GM23338 (cell line): ENCODE results near the gene NFIA. TPM values are rescaled to one million over a fixed set of nuclear protein-coding genes. Genes with fewer than 3 reads are reported as not detected.
"Not testable (repeated sequence)": the region's sequence is repeated elsewhere in the genome, so short reads cannot be mapped to it uniquely, and the experiment has no call there.

ENCODE experiments used
- ATAC-seq: fragments of 200-7000 bp; cut with Tn5 transposase; 3 replicates; pipeline ENCODE4 v1.9.1; 2020
- DNase-seq: peaks from one replicate; pipeline ENCODE4 v3.0.0-alpha.2; 2015; ENCODE audit warnings: low spot score
- H2AFZ ChIP-seq: fragments of 200-600 bp; sonication (generic); 2 replicates; pipeline ENCODE4 v1.8.0; 2016; ENCODE audit warnings: antibody characterized with exemption, mild to moderate bottlenecking, moderate library complexity
- H3F3A ChIP-seq: fragments of 200-600 bp; sonication (generic); replicated peaks from 2 replicates; pipeline ENCODE4 v1.8.0; 2017; ENCODE audit warnings: antibody characterized with exemption, mixed run types, low read depth
- H3K27ac ChIP-seq: fragments of 200-600 bp; sonication (generic); 2 replicates; pipeline ENCODE4 v1.6.1; 2016; ENCODE audit warnings: low read depth
- H3K27me3 ChIP-seq: fragments of 200-600 bp; sonication (generic); 2 replicates; pipeline ENCODE4 v1.8.0; 2016; ENCODE audit warnings: mild to moderate bottlenecking, mixed run types, moderate library complexity; ENCODE audit not compliant: insufficient read depth
- H3K36me3 ChIP-seq: fragments of 200-600 bp; sonication (generic); 2 replicates; pipeline ENCODE4 v1.8.0; 2016; ENCODE audit warnings: mild to moderate bottlenecking; ENCODE audit not compliant: insufficient read depth
- H3K4me1 ChIP-seq: fragments of 200-600 bp; sonication (generic); 2 replicates; pipeline ENCODE4 v1.8.0; 2016; ENCODE audit warnings: mild to moderate bottlenecking, moderate library complexity; ENCODE audit not compliant: insufficient read depth
- H3K4me2 ChIP-seq: fragments of 200-600 bp; sonication (generic); 2 replicates; pipeline ENCODE4 v1.7.1; 2017; ENCODE audit warnings: mixed run types
- H3K4me3 ChIP-seq: fragments of 200-600 bp; sonication (generic); 2 replicates; pipeline ENCODE4 v1.6.1; 2016; ENCODE audit warnings: mixed run types
- H3K79me2 ChIP-seq: fragments of 200-600 bp; sonication (generic); replicated peaks from 2 replicates; pipeline ENCODE4 v1.8.0; 2017; ENCODE audit warnings: mild to moderate bottlenecking; ENCODE audit not compliant: insufficient read depth
- H3K9me2 ChIP-seq: fragments of 200-600 bp; sonication (generic); 2 replicates; pipeline ENCODE4 v1.8.0; 2017; ENCODE audit not compliant: insufficient read depth
- H4K20me1 ChIP-seq: fragments of 200-600 bp; sonication (generic); replicated peaks from 2 replicates; pipeline ENCODE4 v1.8.0; 2017; ENCODE audit warnings: mild to moderate bottlenecking; ENCODE audit not compliant: insufficient read depth
- H3K27ac Mint-ChIP-seq: 2 replicates; pipeline ENCODE4 v1.8.0; 2020; ENCODE audit warnings: inconsistent platforms, mild to moderate bottlenecking, moderate library complexity, mixed read lengths
- H3K27me3 Mint-ChIP-seq: 3 replicates; pipeline ENCODE4 v1.8.0; 2022; ENCODE audit warnings: low read depth, mild to moderate bottlenecking, moderate library complexity, mixed read lengths, inconsistent platforms; ENCODE audit not compliant: insufficient read depth, poor library complexity
- H3K36me3 Mint-ChIP-seq: 3 replicates; pipeline ENCODE4 v1.8.0; 2021; ENCODE audit warnings: low read depth, mild to moderate bottlenecking, inconsistent platforms, moderate library complexity, mixed read lengths
- H3K4me1 Mint-ChIP-seq: 3 replicates; pipeline ENCODE4 v1.8.0; 2020; ENCODE audit warnings: mild to moderate bottlenecking, inconsistent platforms, mixed read lengths
- H3K4me3 Mint-ChIP-seq: 3 replicates; pipeline ENCODE4 v1.8.0; 2021; ENCODE audit warnings: moderate library complexity, mild to moderate bottlenecking, inconsistent platforms, mixed read lengths
- H3K9me3 Mint-ChIP-seq: 3 replicates; pipeline ENCODE4 v1.8.0; 2020; ENCODE audit warnings: moderate library complexity, mild to moderate bottlenecking, inconsistent platforms, mixed read lengths
- CREB1 ChIP-seq: fragments of 250-450 bp; sonication (Bioruptor Pico); IDR thresholded peaks from 2 replicates; pipeline ENCODE4 v1.5.0; 2020; ENCODE audit warnings: low read depth, mild to moderate bottlenecking, moderate library complexity
- EZH2 ChIP-seq: fragments of 200-600 bp; sonication (generic); IDR thresholded peaks from one replicate; pipeline ENCODE4 v1.8.0; 2017; ENCODE audit warnings: antibody characterized with exemption, mild to moderate bottlenecking, low read depth; ENCODE audit not compliant: unreplicated experiment
- EZH2phosphoT487 ChIP-seq: fragments of 200-600 bp; sonication (generic); IDR thresholded peaks from one replicate; pipeline ENCODE4 v1.8.1; 2018; ENCODE audit warnings: antibody characterized with exemption; ENCODE audit not compliant: unreplicated experiment
- JUNB ChIP-seq: IDR thresholded peaks from one replicate; pipeline ENCODE4 v1.6.1; 2016; ENCODE audit warnings: antibody characterized with exemption; ENCODE audit not compliant: unreplicated experiment
- NANOG ChIP-seq: IDR thresholded peaks from 2 replicates; pipeline ENCODE4 v1.6.1; 2016; ENCODE audit warnings: antibody characterized with exemption, borderline replicate concordance
- POLR2AphosphoS5 ChIP-seq: IDR thresholded peaks from 2 replicates; pipeline ENCODE4 v1.6.1; 2016; ENCODE audit warnings: antibody characterized with exemption, low read depth
- STAT1 ChIP-seq: IDR thresholded peaks from one replicate; pipeline ENCODE4 v1.6.1; 2016; ENCODE audit warnings: antibody characterized with exemption; ENCODE audit not compliant: unreplicated experiment
- ZNF331 ChIP-seq: fragments of 250-450 bp; sonication (Bioruptor Pico); IDR thresholded peaks from 2 replicates; pipeline ENCODE4 v1.5.0; 2020; ENCODE audit warnings: low read depth, mild to moderate bottlenecking, moderate library complexity
- polyA plus RNA-seq: library from polyadenylated mRNA; unstranded; fragments of >200 nt; fragmentation: Nextera tagmentation; extraction: Ambion mirVana; gene quantifications from 2 replicates; pipeline ENCODE4 v1.2.1, GENCODE V29; 2016
- total RNA-seq: library from RNA; depleted of rRNA; stranded (reverse); fragments of >200 nt; shearing (Covaris generic); gene quantifications from 2 replicates; pipeline ENCODE4 v1.2.3, GENCODE V29; 2014
- TF ChIP-seq, protein P1 (sequence below): IDR thresholded peaks from one replicate; pipeline ENCODE4 v1.6.1; 2018; ENCODE audit warnings: antibody characterized with exemption; ENCODE audit not compliant: unreplicated experiment
- TF ChIP-seq, protein P2 (sequence below), 2 experiments: fragments of 200-600 bp in 1 of 2; sonication (generic) in 1 of 2; conservative IDR thresholded peaks; 2 replicates each; pipeline versions ENCODE4 v1.5.1 to v1.6.1; 2016 to 2017; ENCODE audit warnings: antibody characterized with exemption in 2 of 2, low read depth in 2 of 2, mild to moderate bottlenecking in 2 of 2, moderate library complexity in 1 of 2
- TF ChIP-seq, protein P3 (sequence below): IDR thresholded peaks from 2 replicates; pipeline ENCODE4 v1.6.1; 2016; ENCODE audit warnings: antibody characterized with exemption

The NFIA gene
- total and polyA plus RNA-seq, 2 experiments from 2014 or later: 0.97 to 2.3 TPM

DNA sequence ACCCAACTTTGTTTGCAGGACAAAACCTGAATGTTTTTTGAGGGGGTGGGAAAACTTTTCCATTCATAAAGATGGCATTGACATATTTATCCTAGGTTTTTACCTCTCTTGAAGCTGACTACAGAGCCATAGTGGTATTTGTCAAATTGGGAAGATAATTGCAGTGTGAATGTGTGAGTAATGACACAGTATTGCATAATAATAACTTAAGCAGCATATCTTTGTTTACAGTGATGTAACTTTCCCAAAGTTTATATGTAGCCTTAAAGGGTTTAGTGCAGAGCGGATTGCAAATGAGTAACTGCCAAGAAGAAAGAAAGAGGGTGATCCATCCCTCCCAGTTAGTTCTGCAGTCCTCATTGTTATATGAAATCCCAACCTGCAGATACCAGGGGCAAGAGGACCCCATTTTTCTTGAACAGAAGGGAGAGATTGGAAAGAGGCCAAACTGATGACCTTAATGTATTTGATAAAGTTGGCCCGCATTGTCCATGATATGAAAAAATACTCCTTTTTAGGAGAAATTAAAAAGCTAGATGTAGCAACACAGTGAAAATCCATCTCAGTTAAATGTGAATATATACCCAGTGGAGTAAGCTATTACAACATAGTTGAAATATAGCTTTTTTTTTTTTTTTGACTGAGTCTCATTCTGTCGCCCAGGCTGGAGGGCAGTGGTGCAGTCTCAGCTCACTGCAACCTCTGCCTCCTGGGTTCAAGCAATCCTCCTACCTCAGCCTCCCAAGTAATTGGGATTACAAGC, 23.7 kb upstream of the NFIA start (continued):
- TF ChIP-seq NANOG: no peak
- no peak for TF ChIP-seq STAT1
- TF ChIP-seq, protein P1, sequence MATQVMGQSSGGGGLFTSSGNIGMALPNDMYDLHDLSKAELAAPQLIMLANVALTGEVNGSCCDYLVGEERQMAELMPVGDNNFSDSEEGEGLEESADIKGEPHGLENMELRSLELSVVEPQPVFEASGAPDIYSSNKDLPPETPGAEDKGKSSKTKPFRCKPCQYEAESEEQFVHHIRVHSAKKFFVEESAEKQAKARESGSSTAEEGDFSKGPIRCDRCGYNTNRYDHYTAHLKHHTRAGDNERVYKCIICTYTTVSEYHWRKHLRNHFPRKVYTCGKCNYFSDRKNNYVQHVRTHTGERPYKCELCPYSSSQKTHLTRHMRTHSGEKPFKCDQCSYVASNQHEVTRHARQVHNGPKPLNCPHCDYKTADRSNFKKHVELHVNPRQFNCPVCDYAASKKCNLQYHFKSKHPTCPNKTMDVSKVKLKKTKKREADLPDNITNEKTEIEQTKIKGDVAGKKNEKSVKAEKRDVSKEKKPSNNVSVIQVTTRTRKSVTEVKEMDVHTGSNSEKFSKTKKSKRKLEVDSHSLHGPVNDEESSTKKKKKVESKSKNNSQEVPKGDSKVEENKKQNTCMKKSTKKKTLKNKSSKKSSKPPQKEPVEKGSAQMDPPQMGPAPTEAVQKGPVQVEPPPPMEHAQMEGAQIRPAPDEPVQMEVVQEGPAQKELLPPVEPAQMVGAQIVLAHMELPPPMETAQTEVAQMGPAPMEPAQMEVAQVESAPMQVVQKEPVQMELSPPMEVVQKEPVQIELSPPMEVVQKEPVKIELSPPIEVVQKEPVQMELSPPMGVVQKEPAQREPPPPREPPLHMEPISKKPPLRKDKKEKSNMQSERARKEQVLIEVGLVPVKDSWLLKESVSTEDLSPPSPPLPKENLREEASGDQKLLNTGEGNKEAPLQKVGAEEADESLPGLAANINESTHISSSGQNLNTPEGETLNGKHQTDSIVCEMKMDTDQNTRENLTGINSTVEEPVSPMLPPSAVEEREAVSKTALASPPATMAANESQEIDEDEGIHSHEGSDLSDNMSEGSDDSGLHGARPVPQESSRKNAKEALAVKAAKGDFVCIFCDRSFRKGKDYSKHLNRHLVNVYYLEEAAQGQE: no peak
- TF ChIP-seq EZH2phosphoT487: no peak
- TF ChIP-seq CREB1 (CRISPR knock-in tag): no peak

DNA sequence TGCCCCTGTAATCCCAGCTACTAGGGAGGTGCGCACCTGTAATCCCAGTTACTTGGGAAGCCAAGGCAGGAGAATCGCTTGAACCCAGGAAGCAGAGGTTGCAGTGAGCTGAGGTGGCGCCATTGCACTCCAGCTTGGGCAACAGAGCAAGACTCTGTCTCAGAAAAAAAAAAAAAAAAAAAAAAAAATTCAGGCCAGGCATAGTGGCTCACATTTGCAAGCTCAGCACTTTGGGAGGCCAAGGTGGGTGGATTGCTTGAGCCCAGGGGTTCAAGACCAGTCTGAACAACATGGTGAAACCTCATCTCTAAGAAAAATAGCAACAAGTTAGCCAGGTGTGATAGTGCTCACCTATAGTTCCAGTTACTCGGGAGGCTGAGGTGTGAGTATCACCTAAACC, 20.8 kb upstream of the NFIA start:
- peaks cover 17% of the 10 kb centered on the region for H3K27me3 ChIP-seq
- Mint-ChIP-seq H3K4me1 (peaks cover 17% of the 10 kb centered on the region), H3K27me3 (peaks cover 15% of the 10 kb centered on the region)
- H3K27ac ChIP-seq, H3K9me2 ChIP-seq, DNase-seq, H2AFZ ChIP-seq, H3K36me3 Mint-ChIP-seq, H3K4me3 Mint-ChIP-seq, H3K4me3 ChIP-seq, ATAC-seq, H3K36me3 ChIP-seq, H4K20me1 ChIP-seq, H3F3A ChIP-seq, H3K27ac Mint-ChIP-seq, H3K9me3 Mint-ChIP-seq, H3K79me2 ChIP-seq, H3K4me2 ChIP-seq: not testable (repeated sequence)
- TF ChIP-seq, protein P2, sequence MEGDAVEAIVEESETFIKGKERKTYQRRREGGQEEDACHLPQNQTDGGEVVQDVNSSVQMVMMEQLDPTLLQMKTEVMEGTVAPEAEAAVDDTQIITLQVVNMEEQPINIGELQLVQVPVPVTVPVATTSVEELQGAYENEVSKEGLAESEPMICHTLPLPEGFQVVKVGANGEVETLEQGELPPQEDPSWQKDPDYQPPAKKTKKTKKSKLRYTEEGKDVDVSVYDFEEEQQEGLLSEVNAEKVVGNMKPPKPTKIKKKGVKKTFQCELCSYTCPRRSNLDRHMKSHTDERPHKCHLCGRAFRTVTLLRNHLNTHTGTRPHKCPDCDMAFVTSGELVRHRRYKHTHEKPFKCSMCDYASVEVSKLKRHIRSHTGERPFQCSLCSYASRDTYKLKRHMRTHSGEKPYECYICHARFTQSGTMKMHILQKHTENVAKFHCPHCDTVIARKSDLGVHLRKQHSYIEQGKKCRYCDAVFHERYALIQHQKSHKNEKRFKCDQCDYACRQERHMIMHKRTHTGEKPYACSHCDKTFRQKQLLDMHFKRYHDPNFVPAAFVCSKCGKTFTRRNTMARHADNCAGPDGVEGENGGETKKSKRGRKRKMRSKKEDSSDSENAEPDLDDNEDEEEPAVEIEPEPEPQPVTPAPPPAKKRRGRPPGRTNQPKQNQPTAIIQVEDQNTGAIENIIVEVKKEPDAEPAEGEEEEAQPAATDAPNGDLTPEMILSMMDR (conservative IDR thresholded peaks at IDR 0.05; ENCODE audit: low read depth in 2 of 2): peak in 1 of 2 experiments; percentile 24; a peak in 1 of 4 replicates
- H3K4me1 ChIP-seq: peaks cover 16% of the 10 kb centered on the region

DNA sequence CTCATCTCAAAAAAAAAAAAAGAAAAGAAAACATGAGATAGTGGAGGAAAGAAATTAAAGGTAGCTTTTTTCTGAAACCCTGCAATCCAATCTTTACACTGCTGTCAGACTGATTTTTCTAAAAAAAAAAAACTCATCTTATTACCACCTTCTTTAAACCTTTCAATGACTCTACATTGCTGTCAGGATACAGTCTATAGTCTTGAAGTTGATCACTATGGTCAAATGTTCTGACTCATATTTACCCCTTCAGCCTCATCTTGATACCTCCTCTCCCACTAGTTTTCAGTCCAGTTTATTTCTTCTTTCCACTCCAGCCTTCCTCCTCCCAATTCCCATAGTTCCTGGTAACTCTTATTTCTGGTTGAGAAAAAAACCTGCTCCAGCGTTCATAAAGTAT, 17.7 kb upstream of the NFIA start:
- Histone ChIP-seq H3K36me3 (no peaks in the 10 kb centered on the region), H3K27ac (no peak overlapping the region), H3K4me2 (no peak overlapping the region), H3K4me3 (no peak overlapping the region), H3F3A (no peaks in the 10 kb centered on the region), H2AFZ (no peak overlapping the region), H4K20me1 (no peaks in the 10 kb centered on the region), H3K9me2 (no peaks in the 10 kb centered on the region), H3K27me3 (0 out of 2 replicates have a peak, but pooled peaks cover 11% of the 10 kb centered on the region), H3K79me2 (no peaks in the 10 kb centered on the region), H3K4me1 (no peaks in the 10 kb centered on the region)
- no peaks in the 10 kb centered on the region; the same call in 2 of the 3 replicates for H3K4me1 Mint-ChIP-seq
- ATAC-seq (no peak), DNase-seq (no peak)
- no peaks in the 10 kb centered on the region for H3K36me3 Mint-ChIP-seq
- no peak overlapping the region for H3K4me3 Mint-ChIP-seq
- no peaks in the 10 kb centered on the region; the same call in 2 of the 3 replicates for H3K9me3 Mint-ChIP-seq
- no peaks in the 10 kb centered on the region for H3K27me3 Mint-ChIP-seq
- H3K27ac Mint-ChIP-seq: no peak overlapping the region
- TF ChIP-seq, protein P1: no peak
- TF ChIP-seq EZH2 (no peak), POLR2AphosphoS5 (no peak), JUNB (no peak), EZH2phosphoT487 (no peak), ZNF331 (no peak), CREB1 (CRISPR knock-in tag) (no peak)
- TF ChIP-seq, protein P3, sequence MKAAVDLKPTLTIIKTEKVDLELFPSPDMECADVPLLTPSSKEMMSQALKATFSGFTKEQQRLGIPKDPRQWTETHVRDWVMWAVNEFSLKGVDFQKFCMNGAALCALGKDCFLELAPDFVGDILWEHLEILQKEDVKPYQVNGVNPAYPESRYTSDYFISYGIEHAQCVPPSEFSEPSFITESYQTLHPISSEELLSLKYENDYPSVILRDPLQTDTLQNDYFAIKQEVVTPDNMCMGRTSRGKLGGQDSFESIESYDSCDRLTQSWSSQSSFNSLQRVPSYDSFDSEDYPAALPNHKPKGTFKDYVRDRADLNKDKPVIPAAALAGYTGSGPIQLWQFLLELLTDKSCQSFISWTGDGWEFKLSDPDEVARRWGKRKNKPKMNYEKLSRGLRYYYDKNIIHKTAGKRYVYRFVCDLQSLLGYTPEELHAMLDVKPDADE: no peak
